Prostate gland (tissue), 2 donors: ENCODE measurements around the gene HDAC4.

Source experiments
- POLR2A ChIP-seq: fragments of 450-650 bp; IDR thresholded peaks from one replicate; pipeline ENCODE4 v1.6.1; 2016; ENCODE audit warnings: antibody characterized with exemption, mild to moderate bottlenecking
- TF ChIP-seq, protein P1 (sequence below), 4 experiments: fragments of 200-600 bp in 2 of 4; fragments of 450-650 bp in 2 of 4; sonication (generic) in 2 of 4; IDR thresholded peaks; 1 replicate in 3 of 4; 2 replicates in 1 of 4; pipeline ENCODE4 v1.5.1; 2016 to 2019; ENCODE audit warnings: antibody characterized with exemption in 4 of 4, mild to moderate bottlenecking in 2 of 4, moderate library complexity in 2 of 4

DNA sequence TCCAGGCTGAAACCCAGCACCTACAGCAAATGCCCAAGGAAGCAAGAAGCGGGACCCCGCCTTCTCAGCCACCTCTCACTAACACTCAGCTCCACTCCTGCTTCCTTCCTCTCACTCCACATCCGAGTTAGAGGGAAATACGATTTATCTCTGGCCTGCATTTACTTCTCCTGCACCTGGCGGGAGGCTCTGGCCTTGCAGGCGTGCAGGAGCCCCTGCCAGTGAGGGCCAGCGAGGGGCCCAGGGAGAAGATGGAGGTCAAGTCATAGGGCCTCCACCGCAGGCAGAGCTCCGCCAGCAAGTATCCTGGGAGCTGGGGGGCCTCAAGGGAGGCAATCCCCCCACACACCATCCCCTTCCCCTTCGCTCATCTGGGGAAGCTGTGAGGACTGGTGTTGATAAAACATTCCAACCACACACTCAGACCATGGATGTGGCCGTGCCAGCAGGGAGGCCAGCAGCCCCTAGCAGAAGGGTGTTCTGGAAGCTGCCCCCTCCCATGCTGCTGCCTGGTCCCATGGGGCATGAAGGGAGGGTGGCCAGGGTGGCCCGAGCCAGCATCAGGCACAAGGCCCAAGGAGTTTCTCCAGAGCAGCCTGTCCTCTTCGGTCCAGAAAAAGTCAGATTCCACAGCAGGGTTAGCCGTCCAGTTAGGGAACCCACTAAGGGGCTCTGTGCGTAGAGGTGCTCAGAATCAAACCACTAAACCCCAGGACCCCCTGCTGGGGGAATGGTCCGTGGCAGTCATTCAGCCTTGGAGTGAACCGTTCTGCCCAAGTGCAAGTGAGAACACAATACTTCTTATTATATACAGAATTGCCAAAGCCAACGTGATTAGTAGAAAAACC is 91.2 kb downstream of the HDAC4 start:
- TF ChIP-seq, protein P1, sequence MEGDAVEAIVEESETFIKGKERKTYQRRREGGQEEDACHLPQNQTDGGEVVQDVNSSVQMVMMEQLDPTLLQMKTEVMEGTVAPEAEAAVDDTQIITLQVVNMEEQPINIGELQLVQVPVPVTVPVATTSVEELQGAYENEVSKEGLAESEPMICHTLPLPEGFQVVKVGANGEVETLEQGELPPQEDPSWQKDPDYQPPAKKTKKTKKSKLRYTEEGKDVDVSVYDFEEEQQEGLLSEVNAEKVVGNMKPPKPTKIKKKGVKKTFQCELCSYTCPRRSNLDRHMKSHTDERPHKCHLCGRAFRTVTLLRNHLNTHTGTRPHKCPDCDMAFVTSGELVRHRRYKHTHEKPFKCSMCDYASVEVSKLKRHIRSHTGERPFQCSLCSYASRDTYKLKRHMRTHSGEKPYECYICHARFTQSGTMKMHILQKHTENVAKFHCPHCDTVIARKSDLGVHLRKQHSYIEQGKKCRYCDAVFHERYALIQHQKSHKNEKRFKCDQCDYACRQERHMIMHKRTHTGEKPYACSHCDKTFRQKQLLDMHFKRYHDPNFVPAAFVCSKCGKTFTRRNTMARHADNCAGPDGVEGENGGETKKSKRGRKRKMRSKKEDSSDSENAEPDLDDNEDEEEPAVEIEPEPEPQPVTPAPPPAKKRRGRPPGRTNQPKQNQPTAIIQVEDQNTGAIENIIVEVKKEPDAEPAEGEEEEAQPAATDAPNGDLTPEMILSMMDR (IDR thresholded peaks at IDR 0.05), result no peak
- no peak for TF ChIP-seq POLR2A
